HCT116 (cell line): ENCODE data around the gene RXRA. TPM values are rescaled to one million over a fixed set of nuclear protein-coding genes. Genes with fewer than 3 reads are reported as not detected.

Source experiments
- ATAC-seq: fragments of 200-7000 bp; cut with Tn5 transposase; 2 replicates; pipeline ENCODE4 v1.9.1; 2020; ENCODE audit warnings: mild to moderate bottlenecking, moderate library complexity
- BruUV-seq: library from RNA; stranded (reverse); fragments of 400-500 nt; replicated peaks from 2 replicates; lab custom pipeline; 2021; lab: Mats Ljungman, UMichigan
- CTCF ChIA-PET: fragments of 300-600 bp; sonication (Branson Sonifier 250); formaldehyde crosslinking; loops from one replicate; lab custom pipeline; 2021; ENCODE audit warnings: antibody characterized with exemption; lab: Charles Lee
- POLR2A ChIA-PET: fragments of 300-600, 350-600 bp; sonication (Branson Sonifier 250); formaldehyde crosslinking; loops from one replicate; lab custom pipeline; 2021; ENCODE audit warnings: antibody characterized with exemption; lab: Charles Lee
- RAD21 ChIA-PET, 2 experiments: fragments of 300-600 bp; sonication (Branson Sonifier 250); formaldehyde crosslinking; loops; one replicate each; lab custom pipeline; 2023; ENCODE audit warnings: low total read pairs in 2 of 2; ENCODE audit not compliant: uncharacterized antibody in 2 of 2, unreplicated experiment in 2 of 2, low non-redundant PET in 1 of 2; lab: Charles Lee
- DNase-seq: peaks from one replicate; pipeline ENCODE4 v3.0.0-alpha.2; 2010; ENCODE audit warnings: low read depth, low spot score
- H2AFZ ChIP-seq: fragments of 200-600 bp; shearing (Covaris generic), sonication (generic); 2 replicates; pipeline ENCODE4 v1.6.1; 2017; ENCODE audit warnings: low read depth, mixed run types, mixed read lengths, antibody characterized with exemption, low read length; ENCODE audit not compliant: poor library complexity, severe bottlenecking
- H3K27ac ChIP-seq: 2 replicates; pipeline ENCODE4 v1.5.1; 2012; ENCODE audit warnings: low read depth, low read length
- H3K27me3 ChIP-seq: fragments of 200-600 bp; sonication (generic); 2 replicates; pipeline ENCODE4 v1.6.1; 2016; ENCODE audit warnings: mixed run types, low read length, mixed read lengths; ENCODE audit not compliant: insufficient read depth
- H3K36me3 ChIP-seq, 2 experiments: fragments of 200-500 bp in 1 of 2; fragments of 200-600 bp in 1 of 2; sonication (Bioruptor generic) in 1 of 2; sonication (generic) in 1 of 2; 2 replicates each; pipeline versions ENCODE4 v1.5.1 to v1.6.1; 2014 to 2016; ENCODE audit warnings: low read length in 2 of 2, inconsistent platforms in 1 of 2, mixed read lengths in 1 of 2, mixed run types in 1 of 2; ENCODE audit not compliant: insufficient read depth in 2 of 2, control insufficient read depth in 1 of 2
- H3K4me1 ChIP-seq, 2 experiments: fragments of 200-600 bp in 1 of 2; sonication (generic) in 1 of 2; 2 replicates each; pipeline versions ENCODE4 v1.5.1 to v1.6.1; 2012 to 2017; ENCODE audit warnings: low read length in 2 of 2, inconsistent platforms in 1 of 2, mild to moderate bottlenecking in 1 of 2, mixed read lengths in 1 of 2, mixed run types in 1 of 2, moderate library complexity in 1 of 2; ENCODE audit not compliant: insufficient read depth in 2 of 2, control insufficient read depth in 1 of 2
- H3K4me2 ChIP-seq: fragments of 200-600 bp; sonication (generic); 2 replicates; pipeline ENCODE4 v1.6.1; 2017; ENCODE audit warnings: mixed run types, low read length, mixed read lengths
- H3K4me3 ChIP-seq, 2 experiments: fragments of 200-600 bp in 1 of 2; sonication (generic) in 1 of 2; replicated peaks in 1 of 2; 2 replicates each; pipeline ENCODE4 v1.5.1; 2011 to 2016; ENCODE audit warnings: low read length in 2 of 2, control low read depth in 1 of 2, low read depth in 1 of 2, mild to moderate bottlenecking in 1 of 2, mixed read lengths in 1 of 2, mixed run types in 1 of 2
- H3K79me2 ChIP-seq: fragments of 200-600 bp; sonication (generic); 2 replicates; pipeline ENCODE4 v1.6.1; 2017; ENCODE audit warnings: mild to moderate bottlenecking, mixed run types, low read length, moderate library complexity, mixed read lengths; ENCODE audit not compliant: insufficient read depth
- H3K9ac ChIP-seq: fragments of 200-600 bp; sonication (generic); 2 replicates; pipeline ENCODE4 v1.6.1; 2016; ENCODE audit warnings: low read length, mixed read lengths
- H3K9me2 ChIP-seq: fragments of 200-600 bp; sonication (generic), shearing (Covaris generic); 2 replicates; pipeline ENCODE4 v1.6.1; 2017; ENCODE audit warnings: mixed run types, mild to moderate bottlenecking, moderate library complexity; ENCODE audit not compliant: insufficient read depth
- H3K9me3 ChIP-seq, 2 experiments: fragments of 200-500 bp in 1 of 2; fragments of 200-600 bp in 1 of 2; sonication (Bioruptor generic) in 1 of 2; sonication (generic) in 1 of 2; 2 replicates each; pipeline ENCODE4 v1.6.1; 2014 to 2017; ENCODE audit warnings: low read length in 2 of 2, mixed read lengths in 2 of 2, inconsistent platforms in 1 of 2, low read depth in 1 of 2, mild to moderate bottlenecking in 1 of 2, mixed run types in 1 of 2, moderate library complexity in 1 of 2; ENCODE audit not compliant: control insufficient read depth in 1 of 2, insufficient read depth in 1 of 2
- H4K20me1 ChIP-seq: fragments of 200-600 bp; sonication (generic), shearing (Covaris generic); 2 replicates; pipeline ENCODE4 v1.6.1; 2017; ENCODE audit warnings: mixed run types, mild to moderate bottlenecking, moderate library complexity; ENCODE audit not compliant: insufficient read depth
- ATF3 ChIP-seq: IDR thresholded peaks from 2 replicates; pipeline ENCODE4 v1.6.1; 2012
- CBX3 ChIP-seq: IDR thresholded peaks from 2 replicates; pipeline ENCODE4 v1.6.1; 2012; ENCODE audit warnings: low read depth
- CTCF ChIP-seq, 3 experiments: fragments of 200-600 bp in 1 of 3; sonication (generic) in 1 of 3; IDR thresholded peaks in 2 of 3; conservative IDR thresholded peaks in 1 of 3; 2 replicates each; pipeline ENCODE4 v1.5.1; 2012 to 2017; ENCODE audit warnings: low read depth in 2 of 3, low read length in 2 of 3, antibody characterized with exemption in 1 of 3, borderline replicate concordance in 1 of 3, control low read depth in 1 of 3, mild to moderate bottlenecking in 1 of 3, mixed read lengths in 1 of 3, mixed run types in 1 of 3, moderate library complexity in 1 of 3; ENCODE audit not compliant: insufficient read depth in 1 of 3
- EGR1 ChIP-seq: IDR thresholded peaks from 2 replicates; pipeline ENCODE4 v1.6.1; 2012; ENCODE audit warnings: low read depth
- EZH2phosphoT487 ChIP-seq: fragments of 200-600 bp; IDR thresholded peaks from 2 replicates; pipeline ENCODE4 v1.6.1; 2018; ENCODE audit warnings: antibody characterized with exemption, borderline replicate concordance
- FOSL1 ChIP-seq: IDR thresholded peaks from 2 replicates; pipeline ENCODE4 v1.6.1; 2012; ENCODE audit warnings: low read depth
- JUND ChIP-seq: IDR thresholded peaks from 2 replicates; pipeline ENCODE4 v1.6.1; 2012
- MAX ChIP-seq: IDR thresholded peaks from 2 replicates; pipeline ENCODE4 v1.6.1; 2012
- POLR2A ChIP-seq: IDR thresholded peaks from 2 replicates; pipeline ENCODE4 v1.7.0; 2011; ENCODE audit warnings: borderline replicate concordance; ENCODE audit not compliant: insufficient read depth, insufficient read length; ENCODE audit errors: extremely low read depth
- RAD21 ChIP-seq: IDR thresholded peaks from 2 replicates; pipeline ENCODE4 v1.6.1; 2012; ENCODE audit warnings: low read depth, mild to moderate bottlenecking
- SIN3A ChIP-seq: IDR thresholded peaks from 2 replicates; pipeline ENCODE4 v1.6.1; 2012; ENCODE audit warnings: low read depth
- SP1 ChIP-seq: IDR thresholded peaks from 2 replicates; pipeline ENCODE4 v1.6.1; 2012; ENCODE audit warnings: low read depth
- SRF ChIP-seq: IDR thresholded peaks from 2 replicates; pipeline ENCODE4 v1.6.1; 2012; ENCODE audit warnings: low read depth
- TCF7L2 ChIP-seq: IDR thresholded peaks from 2 replicates; pipeline ENCODE4 v1.7.0; 2011; ENCODE audit warnings: borderline replicate concordance, inconsistent platforms; ENCODE audit not compliant: insufficient read depth, insufficient read length; ENCODE audit errors: extremely low read depth
- ZBTB33 ChIP-seq: IDR thresholded peaks from 2 replicates; pipeline ENCODE4 v1.6.1; 2011; ENCODE audit warnings: mild to moderate bottlenecking, low read length, moderate library complexity; ENCODE audit not compliant: insufficient replicate concordance; ENCODE audit errors: extremely low read depth
- ZFX ChIP-seq: fragments of 450-650 bp; IDR thresholded peaks from 2 replicates; pipeline ENCODE4 v1.6.1; 2017
- intact Hi-C: fragments of 100-400 bp; cut with micrococcal nuclease; formaldehyde crosslinking; loops from 2 replicates; pipeline ENCODE4 v1.10.0; 2022
- total RNA-seq: library from RNA; stranded (reverse); gene quantifications from one replicate; pipeline ENCODE4 v1.2.1, GENCODE V29; 2021; ENCODE audit not compliant: unreplicated experiment
- TF ChIP-seq, protein P1 (sequence below): IDR thresholded peaks from 2 replicates; pipeline ENCODE4 v1.6.1; 2012; ENCODE audit warnings: low read depth

RXRA gene
- total RNA-seq, 1 experiment from 2014 or later: 43.9 TPM

DNA sequence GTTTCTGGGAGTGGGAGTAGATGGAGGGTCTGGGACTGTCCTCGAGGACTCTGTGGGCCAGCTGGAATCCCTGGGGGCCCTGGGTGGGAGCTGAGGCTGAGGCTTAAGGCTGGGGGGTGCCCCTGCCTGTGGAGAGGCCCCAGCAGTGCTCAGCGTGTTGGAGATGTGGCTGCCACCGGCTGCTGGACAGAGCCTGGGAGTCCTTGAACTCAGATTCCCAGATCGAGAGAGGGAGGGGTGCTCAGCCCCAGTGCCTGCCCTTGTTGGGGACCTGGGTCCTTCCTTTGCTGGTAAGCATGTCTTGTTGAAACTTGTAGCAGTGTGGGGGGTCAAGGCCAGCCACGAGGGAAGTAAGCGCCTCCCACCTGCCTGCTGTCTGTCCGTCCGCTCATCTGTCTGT, 10.7 kb downstream of the RXRA start:
- Histone ChIP-seq H4K20me1 (0 out of 2 replicates have a peak, but pooled peaks cover 4% of the 10 kb centered on the region), H3K27me3 (no peaks in the 10 kb centered on the region), H3K36me3 (no peaks in the 10 kb centered on the region), H3K9me2 (no peaks in the 10 kb centered on the region), H3K9ac (no peak overlapping the region), H2AFZ (no peak overlapping the region), H3K9me3 (no peaks in the 10 kb centered on the region), H3K79me2 (peaks cover 97% of the 10 kb centered on the region), H3K4me3 (no peak overlapping the region), H3K4me1 (peaks cover 0 to 38% of the 10 kb centered on the region in 2 experiments; a peak in 2 of 4 replicates), H3K27ac (no peak overlapping the region), H3K4me2 (no peak overlapping the region)
- TF ChIP-seq MAX: no peak
- TF ChIP-seq CTCF (IDR thresholded peaks at IDR 0.05 in 2 of 3, conservative IDR thresholded peaks at IDR 0.05 in 1 of 3; ENCODE audit: borderline replicate concordance in 1 of 3, insufficient read depth in 1 of 3, low read depth in 2 of 3, low read length in 2 of 3): no peak
- no peak for TF ChIP-seq POLR2A
- TF ChIP-seq ATF3: no peak
- TF ChIP-seq SP1: no peak
- no peak for TF ChIP-seq SRF
- TF ChIP-seq RAD21: no peak
- TF ChIP-seq EZH2phosphoT487: no peak
- no peak for TF ChIP-seq EGR1
- no peak for TF ChIP-seq ZBTB33
- TF ChIP-seq ZFX: no peak
- TF ChIP-seq FOSL1: no peak
- TF ChIP-seq, protein P1, sequence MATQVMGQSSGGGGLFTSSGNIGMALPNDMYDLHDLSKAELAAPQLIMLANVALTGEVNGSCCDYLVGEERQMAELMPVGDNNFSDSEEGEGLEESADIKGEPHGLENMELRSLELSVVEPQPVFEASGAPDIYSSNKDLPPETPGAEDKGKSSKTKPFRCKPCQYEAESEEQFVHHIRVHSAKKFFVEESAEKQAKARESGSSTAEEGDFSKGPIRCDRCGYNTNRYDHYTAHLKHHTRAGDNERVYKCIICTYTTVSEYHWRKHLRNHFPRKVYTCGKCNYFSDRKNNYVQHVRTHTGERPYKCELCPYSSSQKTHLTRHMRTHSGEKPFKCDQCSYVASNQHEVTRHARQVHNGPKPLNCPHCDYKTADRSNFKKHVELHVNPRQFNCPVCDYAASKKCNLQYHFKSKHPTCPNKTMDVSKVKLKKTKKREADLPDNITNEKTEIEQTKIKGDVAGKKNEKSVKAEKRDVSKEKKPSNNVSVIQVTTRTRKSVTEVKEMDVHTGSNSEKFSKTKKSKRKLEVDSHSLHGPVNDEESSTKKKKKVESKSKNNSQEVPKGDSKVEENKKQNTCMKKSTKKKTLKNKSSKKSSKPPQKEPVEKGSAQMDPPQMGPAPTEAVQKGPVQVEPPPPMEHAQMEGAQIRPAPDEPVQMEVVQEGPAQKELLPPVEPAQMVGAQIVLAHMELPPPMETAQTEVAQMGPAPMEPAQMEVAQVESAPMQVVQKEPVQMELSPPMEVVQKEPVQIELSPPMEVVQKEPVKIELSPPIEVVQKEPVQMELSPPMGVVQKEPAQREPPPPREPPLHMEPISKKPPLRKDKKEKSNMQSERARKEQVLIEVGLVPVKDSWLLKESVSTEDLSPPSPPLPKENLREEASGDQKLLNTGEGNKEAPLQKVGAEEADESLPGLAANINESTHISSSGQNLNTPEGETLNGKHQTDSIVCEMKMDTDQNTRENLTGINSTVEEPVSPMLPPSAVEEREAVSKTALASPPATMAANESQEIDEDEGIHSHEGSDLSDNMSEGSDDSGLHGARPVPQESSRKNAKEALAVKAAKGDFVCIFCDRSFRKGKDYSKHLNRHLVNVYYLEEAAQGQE: no peak
- TF ChIP-seq TCF7L2: no peak
- TF ChIP-seq CBX3: no peak
- TF ChIP-seq JUND: no peak
- TF ChIP-seq SIN3A: no peak
- CTCF ChIA-PET: no interaction called here
- DNase-seq: no peak
- BruUV-seq: no TSS peak
- intact Hi-C loops: no loop called here
- POLR2A ChIA-PET: no interaction called here
- ATAC-seq: no peak
- RAD21 ChIA-PET: no interaction called here
